HT1080 (cell line): Measurements from ENCODE around the gene SV2B. TPM values are rescaled to one million over a fixed set of nuclear protein-coding genes. Genes with fewer than 3 reads are reported as not detected.

Experiments used
- DNase-seq: peaks from one replicate; pipeline ENCODE4 v3.0.0-alpha.2; 2015; ENCODE audit warnings: low read depth
- total RNA-seq: library from RNA; depleted of rRNA; stranded (reverse); fragments of >200 nt; shearing (Covaris generic); gene quantifications from 2 replicates; pipeline ENCODE4 v1.2.3, GENCODE V29; 2014

The SV2B gene
- total RNA-seq, 1 experiment from 2014 or later, result not detected

- no peak for DNase-seq
Observed at GRCh38 chr15:91102546-91103330, 2.7 kb downstream of the SV2B start.

DNA sequence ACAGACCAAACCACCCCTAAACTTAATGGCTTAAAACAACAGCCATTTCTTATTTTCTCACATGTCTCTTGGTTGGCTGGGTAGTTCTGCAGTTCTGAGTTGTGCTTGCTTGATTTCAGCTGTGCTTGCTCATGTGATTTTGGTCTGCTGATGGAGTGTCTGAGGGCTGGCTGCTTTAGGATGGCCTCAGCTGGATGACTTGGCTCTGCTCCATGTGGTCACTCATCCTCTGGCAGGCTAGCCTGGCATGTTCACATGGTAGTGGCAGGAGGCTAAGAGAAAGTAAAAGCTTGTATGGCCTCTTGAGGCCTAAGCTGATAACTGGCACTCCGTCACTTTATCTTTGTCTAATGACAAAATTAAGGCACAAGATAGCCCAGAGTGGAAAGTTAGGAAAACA lies 4.1 kb downstream of the SV2B start:
- DNase-seq, result no peak

DNA sequence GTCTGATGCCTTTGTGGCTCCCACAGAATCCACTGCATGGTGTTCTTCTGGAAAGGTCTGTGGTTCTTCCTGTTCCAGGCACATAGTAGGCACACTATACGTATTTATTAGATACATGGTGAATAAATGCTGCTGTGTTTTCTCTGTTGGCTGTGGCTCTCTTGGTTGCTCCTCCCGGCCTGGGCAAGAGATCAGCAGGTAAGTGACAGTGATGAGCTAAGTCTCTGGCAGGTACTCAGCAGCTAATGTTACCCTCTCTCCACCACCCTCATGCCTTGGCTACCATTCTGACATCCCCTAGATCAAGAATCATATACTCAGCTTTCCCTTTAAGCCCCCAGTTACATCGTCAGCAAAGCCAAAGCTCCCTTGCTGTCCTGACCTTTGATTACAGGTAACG lies 8.4 kb downstream of the SV2B start:
- no peak for DNase-seq

- no peak for DNase-seq
Observed at GRCh38 chr15:91109885-91110284, 9.8 kb downstream of the SV2B start.

GRCh38 chr15:91110407-91110806 lies 10.3 kb downstream of the SV2B start:
- DNase-seq, result no peak

- no peak for DNase-seq
Observed at GRCh38 chr15:91113030-91113429, 13.0 kb downstream of the SV2B start.

- no peak for DNase-seq
Observed at GRCh38 chr15:91114301-91114700, 14.2 kb downstream of the SV2B start.

- no peak for DNase-seq
Observed at GRCh38 chr15:91116113-91117067, 16.3 kb downstream of the SV2B start.

- no peak for DNase-seq
Observed at GRCh38 chr15:91117375-91117774, 17.3 kb downstream of the SV2B start.

DNA sequence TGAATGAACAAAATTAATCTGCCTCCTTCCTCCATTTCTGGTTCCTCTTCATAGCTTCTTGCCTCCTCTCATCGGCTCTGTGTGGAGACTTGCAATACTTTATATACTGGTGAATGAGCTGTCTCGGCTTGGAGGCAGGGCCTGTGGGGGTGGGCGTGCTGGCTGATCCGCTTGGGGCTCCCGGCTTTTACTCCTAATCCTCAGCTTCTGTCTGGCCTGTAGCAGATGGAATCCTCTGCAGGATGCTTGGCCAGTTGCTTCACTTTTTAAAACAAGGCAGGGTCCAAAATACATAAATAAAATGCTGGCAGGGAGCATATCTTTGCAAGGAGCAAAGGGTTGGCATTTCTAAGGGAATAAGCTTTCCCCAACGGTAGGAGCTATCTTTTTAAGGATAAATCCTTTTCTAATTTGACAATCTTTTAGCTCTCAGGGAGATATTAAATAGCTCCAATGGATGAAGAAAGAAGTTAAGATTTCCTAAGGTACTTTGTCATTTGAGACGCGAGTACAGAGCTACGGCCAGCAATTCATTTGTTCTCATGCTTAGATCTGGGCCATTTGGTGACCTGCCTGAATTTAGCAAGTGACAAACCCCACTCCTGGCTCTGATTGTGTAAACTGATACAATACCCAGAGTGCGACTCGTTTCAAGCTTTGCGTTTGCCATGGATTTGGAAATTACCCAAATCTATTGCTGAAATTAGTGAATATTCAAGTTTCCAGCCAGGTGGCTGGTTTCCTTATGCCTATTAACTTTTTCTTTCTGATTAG lies 18.9 kb downstream of the SV2B start:
- no peak for DNase-seq

- DNase-seq, result no peak
Observed at GRCh38 chr15:91122296-91122695, 22.2 kb downstream of the SV2B start.

DNA sequence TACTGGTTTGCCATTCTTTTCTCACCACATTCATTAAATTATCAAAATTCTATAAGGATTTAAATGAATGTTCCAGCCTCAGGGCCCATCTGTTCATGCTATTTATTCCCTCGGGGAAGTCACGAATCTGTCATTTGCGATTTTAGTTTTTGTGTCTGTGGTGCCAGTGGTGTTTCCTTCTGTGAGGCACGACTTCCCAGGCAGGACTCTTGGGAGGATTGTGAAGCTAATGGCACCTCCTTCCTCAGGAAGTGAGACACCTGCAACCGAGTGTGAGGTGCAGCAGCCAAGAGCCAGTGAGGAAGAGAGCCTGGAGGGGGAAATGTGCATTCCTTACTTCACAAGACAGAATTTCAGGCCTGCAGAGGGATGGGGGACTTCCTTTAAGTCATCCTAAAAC lies 24.1 kb downstream of the SV2B start:
- DNase-seq, result no peak

DNA sequence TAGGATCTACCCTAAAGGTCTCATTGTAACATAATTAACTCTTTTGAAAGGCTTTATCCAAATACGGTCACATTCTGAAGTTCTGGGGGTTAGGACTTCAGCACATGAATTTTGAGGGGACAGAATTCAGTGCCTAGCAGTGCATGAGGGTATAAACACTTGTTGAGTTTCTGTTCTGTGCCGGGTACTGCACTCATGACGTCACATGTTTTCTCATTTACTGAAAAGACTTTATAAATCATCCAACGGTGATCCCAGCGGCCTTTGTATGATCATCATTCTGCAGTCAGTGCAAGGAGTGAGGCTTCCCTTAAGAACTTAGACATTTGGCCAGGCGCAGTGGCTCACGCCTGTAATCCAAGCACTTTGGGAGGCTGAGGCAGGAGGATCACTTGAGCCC lies 25.1 kb downstream of the SV2B start:
- no peak for DNase-seq

- DNase-seq, result no peak
Observed at GRCh38 chr15:91126080-91126479, 26.0 kb downstream of the SV2B start.

- DNase-seq, result no peak
Observed at GRCh38 chr15:91127236-91127955, 27.3 kb downstream of the SV2B start.

DNA sequence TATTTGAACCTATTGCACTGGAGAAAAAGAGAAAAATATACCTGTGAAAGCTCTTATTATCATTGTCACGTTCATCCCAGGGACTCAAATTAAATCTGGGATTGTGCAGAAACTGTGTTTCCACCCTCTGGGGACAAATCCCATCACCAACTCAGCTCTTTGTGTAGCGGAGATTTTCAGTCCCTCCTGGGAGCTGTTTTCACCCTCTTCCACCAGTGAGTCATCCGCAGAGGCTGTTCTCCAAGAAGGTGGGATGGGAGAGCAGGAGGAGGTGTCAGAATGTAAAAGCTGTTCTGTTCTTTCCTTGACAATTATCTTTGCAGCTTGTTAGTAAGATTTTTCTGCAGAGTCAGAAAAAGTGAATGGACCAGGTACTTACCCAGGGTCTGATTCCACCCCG lies 28.0 kb downstream of the SV2B start:
- no peak for DNase-seq

- DNase-seq, result no peak
Observed at GRCh38 chr15:91129436-91129835, 29.4 kb downstream of the SV2B start.

DNA sequence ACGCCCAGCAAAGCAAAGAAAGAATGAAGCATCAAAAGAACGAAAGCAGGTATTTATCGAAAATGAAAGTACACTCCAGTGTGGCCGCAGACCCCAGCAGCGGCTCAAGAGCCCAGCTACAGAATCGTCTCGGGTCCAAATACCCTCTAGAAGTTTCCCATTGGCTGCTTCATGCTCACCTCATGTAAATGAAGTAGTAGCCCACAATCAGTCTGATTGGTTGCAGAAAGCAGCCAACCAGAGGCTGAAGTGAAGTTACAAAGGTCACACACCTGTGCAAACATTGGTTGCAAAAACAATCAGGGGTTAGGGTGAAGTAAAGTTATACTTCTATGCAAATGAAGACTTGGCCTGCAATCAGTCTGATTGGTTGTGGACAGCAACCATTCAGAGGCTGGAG lies 32.0 kb downstream of the SV2B start:
- DNase-seq, result no peak

DNA sequence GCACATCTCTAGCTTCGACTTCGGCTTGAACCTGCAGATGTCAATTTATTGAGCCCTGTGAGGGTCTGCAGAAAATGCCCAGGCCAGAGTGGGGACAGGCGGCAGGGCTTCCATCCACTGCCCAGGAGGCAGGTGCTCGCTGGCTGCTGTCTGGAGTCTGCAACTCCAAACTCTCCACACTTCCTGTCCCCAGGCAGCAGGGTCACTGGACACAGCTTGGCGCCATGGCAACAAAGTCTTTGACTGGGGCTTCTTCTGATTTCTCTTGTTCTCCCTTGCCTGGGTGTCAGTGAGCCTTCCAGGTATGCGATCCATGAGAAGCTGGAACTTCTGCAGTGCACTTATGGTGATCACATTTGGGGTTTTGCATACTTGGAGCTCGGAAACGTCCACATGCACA lies 33.5 kb downstream of the SV2B start:
- DNase-seq, result no peak

DNA sequence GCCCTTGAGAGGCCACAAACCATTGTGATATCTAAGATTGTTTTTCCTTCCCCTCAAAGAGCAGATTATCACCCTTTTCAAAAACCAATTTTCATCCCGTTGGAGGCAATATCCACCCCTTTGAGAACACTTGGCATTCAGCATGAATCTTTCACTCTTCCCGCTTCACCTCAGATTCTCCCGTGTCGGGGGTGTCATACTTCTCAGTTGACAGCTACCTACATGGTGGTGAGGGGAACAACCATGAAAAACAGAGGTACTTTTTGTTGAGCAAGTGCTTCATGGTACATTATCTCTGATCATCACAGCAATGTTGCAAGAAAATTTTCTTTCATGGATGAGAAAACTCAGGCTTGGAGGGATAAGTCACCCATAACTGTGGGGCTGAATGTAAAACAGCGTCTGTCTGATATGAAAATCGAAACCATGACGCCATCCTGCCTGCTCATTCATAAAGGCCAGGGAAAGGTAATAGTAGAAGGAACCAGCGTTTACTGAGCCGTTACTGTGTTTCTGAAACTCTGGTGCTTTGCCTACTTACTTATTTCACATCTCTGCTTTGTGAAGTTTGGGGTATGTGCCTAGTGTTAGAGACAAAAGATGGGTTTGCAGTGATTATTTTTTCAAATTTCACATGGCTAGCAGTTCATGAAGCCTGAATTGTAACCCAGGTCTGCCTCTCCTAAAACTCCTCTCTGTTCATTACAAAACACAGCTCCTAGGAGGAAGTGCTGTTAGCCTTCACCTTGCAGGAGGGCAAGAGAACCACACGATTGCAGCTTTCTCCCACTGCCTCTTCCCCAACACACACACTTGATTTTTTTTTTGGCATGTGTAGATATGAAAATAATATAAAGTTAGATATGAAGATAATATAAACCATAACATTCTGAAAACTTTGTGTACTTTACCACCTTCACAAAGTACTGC lies 35.4 kb downstream of the SV2B start:
- DNase-seq, result no peak
